ENCODE data around the gene GADD45G.

GADD45G gene

GRCh38 chr9:89604729-89605464 lies at the start of gene GADD45G:
GADD45G (plus strand) TSS chr9:89605012; CDS start chr9:89605122, 110 bp downstream.
- H3K36me3 ChIP-seq (ENCODE audit: control insufficient read depth, insufficient read depth, low read length), result peaks cover 14% of the 10 kb centered on the region
- peaks cover 12% of the 10 kb centered on the region for H3K27me3 ChIP-seq (ENCODE audit: control insufficient read depth, insufficient read depth, low read length)
- H3K9me3 ChIP-seq (ENCODE audit: control insufficient read depth, insufficient read depth, low read length), result no peaks in the 10 kb centered on the region
- peak within 1 kb of the TSS; percentile 77 for H3K9ac ChIP-seq (ENCODE audit: low read depth, low read length)
- H3K4me1 ChIP-seq (ENCODE audit: control insufficient read depth, insufficient read depth, low read length), result peaks cover 28% of the 10 kb centered on the region
- H3K27ac ChIP-seq (ENCODE audit: low read depth, low read length), result peak within 1 kb of the TSS; percentile 84
- peak within 1 kb of the TSS; percentile 84 for H3K4me3 ChIP-seq (ENCODE audit: low read depth, low read length)

GRCh38 chr9:89555036-89555415 lies 49.8 kb upstream of the GADD45G start:
- no peaks in the 10 kb centered on the region for H3K36me3 ChIP-seq (ENCODE audit: control insufficient read depth, insufficient read depth, low read length)
- H3K27me3 ChIP-seq (ENCODE audit: control insufficient read depth, insufficient read depth, low read length), result no peaks in the 10 kb centered on the region; the same call in 1 of the 2 replicates
- H3K4me3 ChIP-seq (ENCODE audit: low read depth, low read length), result no peak overlapping the region
- no peak overlapping the region for H3K9ac ChIP-seq (ENCODE audit: low read depth, low read length)
- H3K27ac ChIP-seq (ENCODE audit: low read depth, low read length), result no peak overlapping the region
- no peaks in the 10 kb centered on the region for H3K9me3 ChIP-seq (ENCODE audit: control insufficient read depth, insufficient read depth, low read length)
- peaks cover 8% of the 10 kb centered on the region; the same call in 1 of the 2 replicates for H3K4me1 ChIP-seq (ENCODE audit: control insufficient read depth, insufficient read depth, low read length)

GRCh38 chr9:89555451-89556375 lies 49.1 kb upstream of the GADD45G start:
- Histone ChIP-seq H3K36me3 (ENCODE audit: control insufficient read depth, insufficient read depth, low read length) (no peaks in the 10 kb centered on the region), H3K9ac (ENCODE audit: low read depth, low read length) (no peak overlapping the region), H3K9me3 (ENCODE audit: control insufficient read depth, insufficient read depth, low read length) (no peaks in the 10 kb centered on the region), H3K27me3 (ENCODE audit: control insufficient read depth, insufficient read depth, low read length) (no peaks in the 10 kb centered on the region; the same call in 1 of the 2 replicates), H3K27ac (ENCODE audit: low read depth, low read length) (no peak overlapping the region), H3K4me3 (ENCODE audit: low read depth, low read length) (no peak overlapping the region), H3K4me1 (ENCODE audit: control insufficient read depth, insufficient read depth, low read length) (peaks cover 8% of the 10 kb centered on the region; the same call in 1 of the 2 replicates)

- H3K36me3 ChIP-seq (ENCODE audit: control insufficient read depth, insufficient read depth, low read length), result no peaks in the 10 kb centered on the region
- no peak overlapping the region for H3K4me3 ChIP-seq (ENCODE audit: low read depth, low read length)
- no peaks in the 10 kb centered on the region for H3K9me3 ChIP-seq (ENCODE audit: control insufficient read depth, insufficient read depth, low read length)
- H3K9ac ChIP-seq (ENCODE audit: low read depth, low read length), result no peak overlapping the region
- peaks cover 2% of the 10 kb centered on the region; the same call in 1 of the 2 replicates for H3K4me1 ChIP-seq (ENCODE audit: control insufficient read depth, insufficient read depth, low read length)
- H3K27ac ChIP-seq (ENCODE audit: low read depth, low read length), result no peak overlapping the region
- H3K27me3 ChIP-seq (ENCODE audit: control insufficient read depth, insufficient read depth, low read length), result no peaks in the 10 kb centered on the region; the same call in 1 of the 2 replicates
Observed at GRCh38 chr9:89558196-89558899, 46.5 kb upstream of the GADD45G start.

GRCh38 chr9:89558948-89559347 lies 45.9 kb upstream of the GADD45G start:
- Histone ChIP-seq H3K27ac (ENCODE audit: low read depth, low read length) (no peak overlapping the region), H3K36me3 (ENCODE audit: control insufficient read depth, insufficient read depth, low read length) (no peaks in the 10 kb centered on the region), H3K9me3 (ENCODE audit: control insufficient read depth, insufficient read depth, low read length) (no peaks in the 10 kb centered on the region), H3K4me1 (ENCODE audit: control insufficient read depth, insufficient read depth, low read length) (no peaks in the 10 kb centered on the region), H3K9ac (ENCODE audit: low read depth, low read length) (no peak overlapping the region), H3K4me3 (ENCODE audit: low read depth, low read length) (no peak overlapping the region), H3K27me3 (ENCODE audit: control insufficient read depth, insufficient read depth, low read length) (no peaks in the 10 kb centered on the region; the same call in 1 of the 2 replicates)

GRCh38 chr9:89562186-89562814 lies 42.5 kb upstream of the GADD45G start:
- H3K9ac ChIP-seq (ENCODE audit: low read depth, low read length), result no peak overlapping the region
- no peaks in the 10 kb centered on the region for H3K36me3 ChIP-seq (ENCODE audit: control insufficient read depth, insufficient read depth, low read length)
- no peaks in the 10 kb centered on the region for H3K4me1 ChIP-seq (ENCODE audit: control insufficient read depth, insufficient read depth, low read length)
- no peak overlapping the region for H3K4me3 ChIP-seq (ENCODE audit: low read depth, low read length)
- H3K27ac ChIP-seq (ENCODE audit: low read depth, low read length), result no peak overlapping the region
- H3K9me3 ChIP-seq (ENCODE audit: control insufficient read depth, insufficient read depth, low read length), result no peaks in the 10 kb centered on the region
- no peaks in the 10 kb centered on the region; the same call in 1 of the 2 replicates for H3K27me3 ChIP-seq (ENCODE audit: control insufficient read depth, insufficient read depth, low read length)

- no peaks in the 10 kb centered on the region for H3K9me3 ChIP-seq (ENCODE audit: control insufficient read depth, insufficient read depth, low read length)
- no peaks in the 10 kb centered on the region for H3K36me3 ChIP-seq (ENCODE audit: control insufficient read depth, insufficient read depth, low read length)
- H3K9ac ChIP-seq (ENCODE audit: low read depth, low read length), result no peak overlapping the region
- no peaks in the 10 kb centered on the region; the same call in 1 of the 2 replicates for H3K27me3 ChIP-seq (ENCODE audit: control insufficient read depth, insufficient read depth, low read length)
- no peak overlapping the region for H3K4me3 ChIP-seq (ENCODE audit: low read depth, low read length)
- no peaks in the 10 kb centered on the region for H3K4me1 ChIP-seq (ENCODE audit: control insufficient read depth, insufficient read depth, low read length)
- H3K27ac ChIP-seq (ENCODE audit: low read depth, low read length), result no peak overlapping the region
Observed at GRCh38 chr9:89563571-89564345, 41.1 kb upstream of the GADD45G start.

GRCh38 chr9:89564346-89564878 lies 40.4 kb upstream of the GADD45G start:
- no peak overlapping the region for H3K27ac ChIP-seq (ENCODE audit: low read depth, low read length)
- no peaks in the 10 kb centered on the region for H3K4me1 ChIP-seq (ENCODE audit: control insufficient read depth, insufficient read depth, low read length)
- no peaks in the 10 kb centered on the region for H3K9me3 ChIP-seq (ENCODE audit: control insufficient read depth, insufficient read depth, low read length)
- H3K4me3 ChIP-seq (ENCODE audit: low read depth, low read length), result no peak overlapping the region
- H3K9ac ChIP-seq (ENCODE audit: low read depth, low read length), result no peak overlapping the region
- no peaks in the 10 kb centered on the region; the same call in 1 of the 2 replicates for H3K27me3 ChIP-seq (ENCODE audit: control insufficient read depth, insufficient read depth, low read length)
- H3K36me3 ChIP-seq (ENCODE audit: control insufficient read depth, insufficient read depth, low read length), result no peaks in the 10 kb centered on the region

- H3K4me1 ChIP-seq (ENCODE audit: control insufficient read depth, insufficient read depth, low read length), result no peaks in the 10 kb centered on the region
- H3K4me3 ChIP-seq (ENCODE audit: low read depth, low read length), result no peak overlapping the region
- no peaks in the 10 kb centered on the region for H3K36me3 ChIP-seq (ENCODE audit: control insufficient read depth, insufficient read depth, low read length)
- H3K27ac ChIP-seq (ENCODE audit: low read depth, low read length), result no peak overlapping the region
- H3K27me3 ChIP-seq (ENCODE audit: control insufficient read depth, insufficient read depth, low read length), result no peaks in the 10 kb centered on the region
- no peaks in the 10 kb centered on the region for H3K9me3 ChIP-seq (ENCODE audit: control insufficient read depth, insufficient read depth, low read length)
- no peak overlapping the region for H3K9ac ChIP-seq (ENCODE audit: low read depth, low read length)
Observed at GRCh38 chr9:89567649-89568048, 37.2 kb upstream of the GADD45G start.

Measured in HUES48 (cell line).